Activated naive CD8-positive, alpha-beta T cell (primary cell): ENCODE data around the gene SHC2.

Source experiments
- H3K27ac Mint-ChIP-seq: one replicate; pipeline ENCODE4 v1.8.0; 2021; ENCODE audit warnings: mixed read lengths
- H3K27me3 Mint-ChIP-seq: one replicate; pipeline ENCODE4 v1.8.0; 2021; ENCODE audit warnings: mixed read lengths
- H3K36me3 Mint-ChIP-seq: one replicate; pipeline ENCODE4 v1.8.0; 2021; ENCODE audit warnings: mixed read lengths
- H3K4me1 Mint-ChIP-seq: one replicate; pipeline ENCODE4 v1.8.0; 2021; ENCODE audit warnings: low read depth, mixed read lengths
- H3K4me3 Mint-ChIP-seq: one replicate; pipeline ENCODE4 v1.8.0; 2021; ENCODE audit warnings: mild to moderate bottlenecking, mixed read lengths
- H3K9me3 Mint-ChIP-seq: one replicate; pipeline ENCODE4 v1.8.0; 2021; ENCODE audit warnings: low read depth, mixed read lengths

Gene SHC2

GRCh38 chr19:460877-461720 is at the start of gene SHC2:
SHC2 (minus strand) TSS chr19:461033; CDS start chr19:460996, 37 bp downstream.
- Mint-ChIP-seq H3K4me3 (peak within 1 kb of the TSS; percentile 76), H3K4me1 (peaks cover 12% of the 10 kb centered on the region), H3K27me3 (no peaks in the 10 kb centered on the region), H3K36me3 (no peaks in the 10 kb centered on the region), H3K9me3 (no peaks in the 10 kb centered on the region), H3K27ac (no peak within 1 kb of the TSS)

GRCh38 chr19:508204-509150 is 47.6 kb upstream of the SHC2 start:
- Mint-ChIP-seq H3K27ac (peak overlapping the region; percentile 87), H3K27me3 (no peaks in the 10 kb centered on the region), H3K4me1 (peaks cover 41% of the 10 kb centered on the region), H3K4me3 (peak overlapping the region; percentile 92), H3K9me3 (no peaks in the 10 kb centered on the region), H3K36me3 (no peaks in the 10 kb centered on the region)

GRCh38 chr19:507286-508203 is 46.7 kb upstream of the SHC2 start, which contains the start of gene TPGS1:
TPGS1 (plus strand) TSS chr19:507497; CDS start chr19:507507, 10 bp downstream.
- peaks cover 41% of the 10 kb centered on the region for H3K4me1 Mint-ChIP-seq
- H3K27me3 Mint-ChIP-seq, result no peaks in the 10 kb centered on the region
- H3K9me3 Mint-ChIP-seq, result no peaks in the 10 kb centered on the region
- no peaks in the 10 kb centered on the region for H3K36me3 Mint-ChIP-seq
- peak within 1 kb of the TSS; percentile 100 for H3K27ac Mint-ChIP-seq
- H3K4me3 Mint-ChIP-seq, result peak within 1 kb of the TSS; percentile 92

GRCh38 chr19:506404-507285 is 45.8 kb upstream of the SHC2 start:
- Mint-ChIP-seq H3K27ac (peak overlapping the region; percentile 100), H3K36me3 (no peaks in the 10 kb centered on the region), H3K4me3 (peak overlapping the region; percentile 92), H3K27me3 (no peaks in the 10 kb centered on the region), H3K9me3 (no peaks in the 10 kb centered on the region), H3K4me1 (peaks cover 33% of the 10 kb centered on the region)

DNA sequence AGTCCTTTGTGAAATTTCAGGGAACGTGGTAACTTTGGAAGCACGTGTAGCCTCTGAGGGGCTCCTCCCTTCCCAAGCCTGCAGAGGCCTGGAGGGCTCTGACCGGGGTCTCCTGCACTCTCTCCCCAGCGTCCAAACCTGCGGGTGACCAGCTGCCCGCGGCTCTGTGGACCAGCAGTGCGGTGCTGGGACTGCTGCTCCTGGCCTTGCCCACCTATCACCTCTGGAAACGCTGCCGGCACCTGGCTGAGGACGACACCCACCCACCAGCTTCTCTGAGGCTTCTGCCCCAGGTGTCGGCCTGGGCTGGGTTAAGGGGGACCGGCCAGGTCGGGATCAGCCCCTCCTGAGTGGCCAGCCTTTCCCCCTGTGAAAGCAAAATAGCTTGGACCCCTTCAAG is 43.8 kb upstream of the SHC2 start:
- Mint-ChIP-seq H3K4me1 (peaks cover 19% of the 10 kb centered on the region), H3K27ac (no peak overlapping the region), H3K4me3 (no peak overlapping the region), H3K27me3 (no peaks in the 10 kb centered on the region), H3K36me3 (no peaks in the 10 kb centered on the region), H3K9me3 (no peaks in the 10 kb centered on the region)

DNA sequence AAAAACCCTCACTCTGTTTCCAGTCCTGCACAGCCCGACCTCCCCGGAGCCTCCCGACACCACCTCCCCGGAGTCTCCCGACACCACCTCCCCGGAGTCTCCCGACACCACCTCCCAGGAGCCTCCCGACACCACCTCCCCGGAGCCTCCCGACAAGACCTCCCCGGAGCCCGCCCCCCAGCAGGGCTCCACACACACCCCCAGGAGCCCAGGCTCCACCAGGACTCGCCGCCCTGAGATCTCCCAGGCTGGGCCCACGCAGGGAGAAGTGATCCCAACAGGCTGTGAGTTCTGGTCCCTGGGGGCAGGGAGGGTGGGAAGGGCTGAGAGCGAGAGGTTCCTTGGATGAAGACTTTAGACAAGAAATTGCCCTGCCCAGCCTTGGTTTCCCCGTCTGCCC is 40.8 kb upstream of the SHC2 start:
- no peak overlapping the region for H3K4me3 Mint-ChIP-seq
- peaks cover 9% of the 10 kb centered on the region for H3K4me1 Mint-ChIP-seq
- H3K36me3 Mint-ChIP-seq, result no peaks in the 10 kb centered on the region
- H3K27ac Mint-ChIP-seq, result no peak overlapping the region
- peaks cover 5% of the 10 kb centered on the region for H3K27me3 Mint-ChIP-seq
- no peaks in the 10 kb centered on the region for H3K9me3 Mint-ChIP-seq

- Mint-ChIP-seq H3K4me1 (peaks cover 7% of the 10 kb centered on the region), H3K27me3 (peaks cover 5% of the 10 kb centered on the region), H3K4me3 (no peak overlapping the region), H3K27ac (no peak overlapping the region), H3K9me3 (no peaks in the 10 kb centered on the region), H3K36me3 (no peaks in the 10 kb centered on the region)
These were observed 38.3 kb upstream of the SHC2 start for GRCh38 chr19:498977-499623.

DNA sequence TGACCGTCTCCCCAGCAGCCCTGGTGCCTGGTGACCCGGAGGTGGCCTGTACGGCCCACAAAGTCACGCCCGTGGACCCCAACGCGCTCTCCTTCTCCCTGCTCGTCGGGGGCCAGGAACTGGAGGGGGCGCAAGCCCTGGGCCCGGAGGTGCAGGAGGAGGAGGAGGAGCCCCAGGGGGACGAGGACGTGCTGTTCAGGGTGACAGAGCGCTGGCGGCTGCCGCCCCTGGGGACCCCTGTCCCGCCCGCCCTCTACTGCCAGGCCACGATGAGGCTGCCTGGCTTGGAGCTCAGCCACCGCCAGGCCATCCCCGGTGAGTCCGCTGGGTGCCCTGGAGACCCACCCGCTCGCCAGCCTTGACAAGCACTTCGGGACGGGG is 37.7 kb upstream of the SHC2 start:
- no peak overlapping the region for H3K4me3 Mint-ChIP-seq
- H3K9me3 Mint-ChIP-seq, result no peaks in the 10 kb centered on the region
- peaks cover 9% of the 10 kb centered on the region for H3K4me1 Mint-ChIP-seq
- no peaks in the 10 kb centered on the region for H3K36me3 Mint-ChIP-seq
- H3K27ac Mint-ChIP-seq, result no peak overlapping the region
- peaks cover 5% of the 10 kb centered on the region for H3K27me3 Mint-ChIP-seq

DNA sequence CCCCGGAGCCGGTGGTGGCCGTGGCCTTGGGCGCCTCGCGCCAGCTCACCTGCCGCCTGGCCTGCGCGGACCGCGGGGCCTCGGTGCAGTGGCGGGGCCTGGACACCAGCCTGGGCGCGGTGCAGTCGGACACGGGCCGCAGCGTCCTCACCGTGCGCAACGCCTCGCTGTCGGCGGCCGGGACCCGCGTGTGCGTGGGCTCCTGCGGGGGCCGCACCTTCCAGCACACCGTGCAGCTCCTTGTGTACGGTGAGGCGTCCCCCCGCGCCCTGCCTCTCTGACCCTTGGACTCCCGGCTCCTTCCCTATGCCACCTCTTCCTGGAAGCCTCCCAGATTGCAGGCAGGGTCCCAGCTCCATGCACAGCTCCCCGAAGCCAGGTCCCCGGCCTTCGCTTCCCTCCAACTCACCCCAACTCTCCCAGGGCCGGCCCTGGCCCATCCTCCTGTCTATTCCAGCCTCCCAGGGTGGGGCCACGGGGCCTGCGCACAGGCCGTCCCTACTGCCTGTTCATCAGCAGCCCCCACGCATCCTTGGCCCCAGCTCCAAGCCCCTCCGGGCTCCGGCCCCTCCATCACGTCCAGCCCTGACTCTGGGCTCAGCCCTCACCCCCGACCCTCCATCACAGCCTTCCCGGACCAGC is 37.2 kb upstream of the SHC2 start:
- Mint-ChIP-seq H3K36me3 (no peaks in the 10 kb centered on the region), H3K27me3 (peaks cover 5% of the 10 kb centered on the region), H3K4me3 (no peak overlapping the region), H3K27ac (no peak overlapping the region), H3K4me1 (peaks cover 9% of the 10 kb centered on the region), H3K9me3 (no peaks in the 10 kb centered on the region)

DNA sequence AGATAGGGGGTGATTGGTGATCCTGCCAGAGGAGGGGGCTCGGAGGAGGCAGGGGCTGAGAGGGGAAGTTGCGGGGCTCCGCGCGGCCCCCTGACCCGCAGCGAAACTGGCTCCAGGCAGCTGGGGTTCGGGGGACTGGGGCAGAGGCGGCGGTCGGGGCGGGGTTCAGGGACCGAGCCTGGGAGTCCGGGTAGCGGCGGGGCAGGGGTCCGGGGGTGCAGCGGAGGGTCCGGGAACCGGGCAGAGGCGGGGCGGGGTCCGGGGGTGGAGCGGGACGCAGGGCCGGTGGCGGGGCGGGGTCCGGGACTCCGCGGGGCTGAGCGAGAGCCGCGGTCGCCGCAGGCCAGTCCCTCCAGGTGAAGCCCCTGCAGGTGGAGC is 36.6 kb upstream of the SHC2 start:
- no peak overlapping the region for H3K27ac Mint-ChIP-seq
- H3K4me3 Mint-ChIP-seq, result no peak overlapping the region
- peaks cover 9% of the 10 kb centered on the region for H3K4me1 Mint-ChIP-seq
- no peaks in the 10 kb centered on the region for H3K9me3 Mint-ChIP-seq
- no peaks in the 10 kb centered on the region for H3K36me3 Mint-ChIP-seq
- H3K27me3 Mint-ChIP-seq, result peaks cover 5% of the 10 kb centered on the region

- no peak overlapping the region for H3K4me3 Mint-ChIP-seq
- H3K4me1 Mint-ChIP-seq, result peaks cover 9% of the 10 kb centered on the region
- H3K36me3 Mint-ChIP-seq, result no peaks in the 10 kb centered on the region
- no peaks in the 10 kb centered on the region for H3K9me3 Mint-ChIP-seq
- H3K27ac Mint-ChIP-seq, result no peak overlapping the region
- peaks cover 5% of the 10 kb centered on the region for H3K27me3 Mint-ChIP-seq
These were observed 36.2 kb upstream of the SHC2 start for GRCh38 chr19:496986-497385.

DNA sequence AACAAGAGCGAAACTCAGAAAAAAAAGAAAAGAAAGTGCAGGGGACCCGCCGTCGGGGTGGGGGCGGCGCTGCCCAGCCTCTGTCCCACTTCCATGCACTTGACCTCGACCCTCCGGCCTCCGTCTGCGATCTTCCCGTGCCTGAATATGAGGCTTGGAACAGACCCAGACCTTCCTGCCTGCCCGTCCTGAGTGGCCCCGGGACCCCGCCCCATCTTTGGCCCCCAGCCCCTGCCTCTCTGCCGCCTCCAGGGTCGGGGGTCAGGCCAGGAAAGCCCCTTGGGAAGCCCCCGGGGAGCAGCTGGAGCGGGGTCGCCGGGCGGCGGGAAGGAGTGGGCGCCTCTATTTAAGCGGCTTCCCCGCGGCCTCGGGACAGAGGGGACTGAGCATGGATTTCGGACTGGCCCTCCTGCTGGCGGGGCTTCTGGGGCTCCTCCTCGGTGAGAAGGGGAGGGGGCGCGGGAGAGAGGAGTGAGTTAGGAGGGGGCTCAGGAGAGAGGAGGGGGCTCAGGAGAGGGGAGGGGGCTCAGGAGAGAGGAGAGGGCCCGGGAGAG is 35.4 kb upstream of the SHC2 start, which contains the start of gene MADCAM1:
Gene MADCAM1 (plus strand): TSS at position 375 of the 554 bp plus-strand sequence. CDS start 14 bp downstream, at position 389.
- Mint-ChIP-seq H3K4me1 (peaks cover 9% of the 10 kb centered on the region), H3K4me3 (peak within 1 kb of the TSS; percentile 27), H3K27me3 (peaks cover 5% of the 10 kb centered on the region), H3K36me3 (no peaks in the 10 kb centered on the region), H3K27ac (no peak within 1 kb of the TSS), H3K9me3 (no peaks in the 10 kb centered on the region)
